Right cardiac atrium (tissue), 5 donors: ENCODE data around the gene CYP4F11. TPM values are rescaled to one million over a fixed set of nuclear protein-coding genes. Genes with fewer than 3 reads are reported as not detected.
"Not testable (repeated sequence)": the region's sequence is repeated elsewhere in the genome, so short reads cannot be mapped to it uniquely, and the experiment has no call there.

ENCODE experiments used
- ATAC-seq, 2 donors: fragments of 200-7000 bp; cut with Tn5 transposase; one replicate each; pipeline versions ENCODE4 v1.8.0 to v1.9.1; 2020; ENCODE audit warnings: moderate library complexity in 2 of 2, mild to moderate bottlenecking in 1 of 2
- DNase-seq, 3 donors: peaks; one replicate each; pipeline ENCODE4 v3.0.0-alpha.2; 2020
- H3K27ac ChIP-seq: one replicate; pipeline ENCODE4 v1.5.1; 2013; ENCODE audit warnings: mild to moderate bottlenecking, low read length, control low read depth, moderate library complexity
- H3K27me3 ChIP-seq: one replicate; pipeline ENCODE4 v1.6.1; 2013; ENCODE audit not compliant: control insufficient read depth, insufficient read depth
- H3K4me1 ChIP-seq: one replicate; pipeline ENCODE4 v1.6.1; 2013; ENCODE audit warnings: low read length; ENCODE audit not compliant: control insufficient read depth, insufficient read depth
- H3K4me3 ChIP-seq: one replicate; pipeline ENCODE4 v1.5.1; 2013; ENCODE audit warnings: low read length, control low read depth
- H3K9me3 ChIP-seq: one replicate; pipeline ENCODE4 v1.6.1; 2013; ENCODE audit warnings: low read length; ENCODE audit not compliant: control insufficient read depth
- WGBS: extraction: QIAGEN DNeasy Blood & Tissue Kit; methylation state at CpG from one replicate; pipeline ENCODE4 v1.1.7; 2013; 5-methylcytosine and 5-hydroxymethylcytosine counted together
- intact Hi-C, 4 donors: fragments of 100-400 bp; cut with DNase I; formaldehyde crosslinking; loops; one replicate each; pipeline versions ENCODE4 v1.11.0 to v1.14.0; 2022 to 2023
- polyA plus RNA-seq: library from polyadenylated mRNA; stranded (reverse); fragments of 200-250 nt; gene quantifications from one replicate; pipeline ENCODE4 v1.2.3, GENCODE V29; 2013
- total RNA-seq, 4 donors: library from RNA; stranded (reverse); fragmentation: NEBNext Ultra II Directional; extraction: Animal tissue kit (Norgen Biotek cat#: 25700); gene quantifications; one replicate each; pipeline ENCODE4 v1.2.1, GENCODE V29; 2021
- donor health status: healthy with polysubstance abuse.
- donor health status: DM: no; HTN: yes; CAD: no.
- donor health status: DM: no; HTN: no; CAD: no.
- donor health status: DM: no; HTN: yes; CAD: no; lungs with severe emphysema.
- donor health status: DM: yes; HTN: yes; CAD: no.

CYP4F11 gene
- total and polyA plus RNA-seq, 5 donors: 0.11 to 0.34 (median 0.16) TPM

DNA sequence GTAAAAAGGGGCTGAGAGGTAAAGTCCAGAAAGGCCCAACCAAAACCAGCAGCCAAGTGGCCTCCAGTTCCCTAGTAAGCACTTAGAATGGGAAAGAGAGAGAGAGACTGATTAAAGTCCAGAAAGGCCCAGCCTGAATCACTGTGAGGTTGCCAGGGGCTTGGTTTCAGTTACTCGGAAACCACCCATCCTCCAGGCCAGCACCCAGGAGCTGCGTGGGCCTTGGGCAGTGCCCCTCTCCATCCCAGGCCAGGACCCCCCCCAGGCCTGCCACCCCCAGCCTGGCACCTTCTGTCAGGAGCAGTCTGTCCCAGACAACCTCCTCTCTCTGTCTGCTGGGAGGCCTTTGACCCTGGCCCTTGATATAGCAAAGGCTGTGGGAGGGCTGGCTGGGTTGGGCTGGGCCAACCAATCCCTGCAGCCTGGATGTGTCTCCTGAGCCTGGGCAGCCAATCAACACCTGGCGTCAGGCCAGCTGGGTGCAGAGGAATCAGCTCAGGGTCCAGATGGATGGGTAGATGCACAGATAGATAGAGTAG, 36.5 kb downstream of the CYP4F11 start, which contains the start of gene CYP4F2:
CYP4F2 (minus strand) TSS at position 337 of the 539 bp plus-strand sequence. CDS start 463 bp downstream, outside the sequence.
- 81% methylated on average over 3 of the region's 3 CpGs for WGBS
- DNase-seq: peak in 1 of 3 donors; percentile 37
- Histone ChIP-seq H3K4me1 (no peaks in the 10 kb centered on the region), H3K9me3 (no peaks in the 10 kb centered on the region), H3K27me3 (no peaks in the 10 kb centered on the region), H3K27ac (no peak within 1 kb of the TSS), H3K4me3 (no peak within 1 kb of the TSS)
- ATAC-seq: no peak
- intact Hi-C loops: no loop called here

GRCh38 chr19:15897026-15897737, 37.1 kb downstream of the CYP4F11 start:
- H3K9me3 ChIP-seq: no peaks in the 10 kb centered on the region
- no peak overlapping the region for H3K4me3 ChIP-seq
- ATAC-seq: peak in 1 of 2 donors; percentile 45
- WGBS: 77% methylated on average over 16 of the region's 16 CpGs
- H3K4me1 ChIP-seq: no peaks in the 10 kb centered on the region
- H3K27ac ChIP-seq: no peak overlapping the region
- intact Hi-C loops: no loop called here
- DNase-seq: no peak
- H3K27me3 ChIP-seq: no peaks in the 10 kb centered on the region

DNA sequence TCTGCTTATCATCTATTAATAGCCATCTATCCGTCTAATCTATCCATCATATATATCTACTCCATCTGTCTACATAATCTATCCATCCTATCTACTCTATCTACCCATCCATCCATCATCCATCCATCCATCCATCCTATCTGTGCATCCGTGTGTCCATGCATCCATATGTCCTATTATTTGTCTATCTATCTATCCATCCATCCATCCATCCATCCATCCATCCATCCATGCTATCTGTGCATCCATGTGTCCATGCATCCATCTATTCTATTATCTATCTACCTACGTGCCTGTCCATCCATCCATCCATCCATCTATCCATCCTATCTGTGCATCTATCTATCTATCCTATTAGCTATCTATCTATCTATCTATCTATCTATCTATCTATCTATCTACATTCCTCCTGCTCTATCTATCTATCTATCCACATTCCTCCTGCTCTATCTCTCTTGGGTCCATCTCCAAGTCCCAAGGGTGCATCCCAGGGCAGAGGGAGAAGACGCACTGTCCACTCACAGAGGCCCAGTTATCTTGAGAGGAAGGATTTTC, 38.4 kb downstream of the CYP4F11 start:
- Histone ChIP-seq H3K4me3 (no peak overlapping the region), H3K27ac (no peak overlapping the region), H3K4me1 (no peaks in the 10 kb centered on the region), H3K9me3 (no peaks in the 10 kb centered on the region), H3K27me3 (no peaks in the 10 kb centered on the region)
- no peak for DNase-seq
- 69% methylated on average over 4 of the region's 4 CpGs for WGBS
- no peak for ATAC-seq
- intact Hi-C loops: no loop called here

DNA sequence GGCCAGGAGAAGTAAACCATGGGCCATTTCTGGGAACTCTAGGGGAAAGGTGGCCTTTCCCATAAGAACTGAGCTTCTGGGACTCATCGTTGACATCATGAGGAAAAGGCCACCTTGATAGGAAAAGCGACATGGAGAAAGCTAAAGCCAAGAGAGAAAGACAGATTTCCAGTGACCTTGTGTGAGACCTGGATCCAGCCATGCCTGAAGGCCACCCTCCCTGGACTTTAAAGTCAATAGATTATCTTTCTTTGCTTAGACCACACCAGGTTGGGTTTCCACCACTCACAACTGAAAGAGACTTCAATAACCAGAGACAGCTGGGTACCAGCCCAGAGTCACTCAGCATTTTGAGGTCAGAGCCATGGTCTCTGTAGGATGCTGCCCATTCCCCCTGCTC, 40.0 kb downstream of the CYP4F11 start:
- no peaks in the 10 kb centered on the region for H3K27me3 ChIP-seq
- WGBS: 70% methylated on average over 2 of the region's 2 CpGs
- no peaks in the 10 kb centered on the region for H3K9me3 ChIP-seq
- intact Hi-C loops: no loop called here
- H3K27ac ChIP-seq: no peak overlapping the region
- no peaks in the 10 kb centered on the region for H3K4me1 ChIP-seq
- ATAC-seq: no peak
- DNase-seq: no peak
- no peak overlapping the region for H3K4me3 ChIP-seq

DNA sequence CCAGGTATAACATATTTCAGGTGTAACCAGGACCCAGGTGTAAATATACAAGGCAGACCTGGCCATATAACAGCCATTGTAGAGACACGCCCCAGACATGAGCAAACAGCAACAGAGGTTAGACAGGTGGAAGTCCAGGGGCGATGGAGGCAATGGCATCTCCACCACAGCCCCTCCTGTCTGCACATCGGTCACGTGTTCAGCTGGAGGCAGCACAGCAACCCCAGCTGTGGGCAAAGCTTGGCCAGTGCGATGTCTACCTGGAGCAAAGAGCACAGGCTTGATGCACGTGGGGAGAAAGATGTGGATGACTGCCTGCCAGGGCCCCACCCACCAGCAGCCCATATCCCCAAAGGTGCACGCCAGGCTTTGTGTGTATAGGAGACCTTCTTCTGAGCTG, 40.9 kb downstream of the CYP4F11 start:
- 57% methylated on average over 7 of the region's 7 CpGs for WGBS
- Histone ChIP-seq H3K27ac (no peak overlapping the region), H3K27me3 (no peaks in the 10 kb centered on the region), H3K9me3 (no peaks in the 10 kb centered on the region), H3K4me1 (no peaks in the 10 kb centered on the region), H3K4me3 (no peak overlapping the region)
- intact Hi-C loops: no loop called here
- ATAC-seq (no peak), DNase-seq (no peak)

DNA sequence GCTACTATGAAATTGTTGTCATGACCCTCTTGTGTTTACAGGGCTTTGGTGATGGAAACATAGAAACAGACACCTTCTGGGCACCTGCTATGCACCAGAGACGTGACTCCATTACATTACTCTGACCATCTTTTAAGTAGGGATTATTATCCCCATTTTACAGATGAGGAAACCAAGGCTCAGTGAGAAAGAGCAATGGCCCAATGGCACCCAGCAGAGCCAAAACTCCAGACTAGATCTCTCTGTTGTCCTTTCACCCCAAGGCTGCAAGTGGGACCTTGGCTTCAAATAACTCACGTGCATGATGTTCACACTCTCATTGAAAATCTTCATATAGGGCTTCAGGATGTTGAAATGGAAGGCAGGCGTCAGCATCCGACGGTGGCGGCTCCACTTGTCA, 42.3 kb downstream of the CYP4F11 start:
- 72% methylated on average over 6 of the region's 6 CpGs for WGBS
- H3K27ac ChIP-seq: no peak overlapping the region
- ATAC-seq (no peak), DNase-seq (no peak)
- H3K9me3 ChIP-seq: no peaks in the 10 kb centered on the region
- no peaks in the 10 kb centered on the region for H3K4me1 ChIP-seq
- H3K27me3 ChIP-seq: no peaks in the 10 kb centered on the region
- H3K4me3 ChIP-seq: no peak overlapping the region
- intact Hi-C loops: no loop called here

GRCh38 chr19:15891434-15891833, 42.9 kb downstream of the CYP4F11 start:
- intact Hi-C loops: no loop called here
- no peak for ATAC-seq
- DNase-seq: no peak
- Histone ChIP-seq H3K27me3 (no peaks in the 10 kb centered on the region), H3K4me1 (no peaks in the 10 kb centered on the region), H3K4me3 (no peak overlapping the region), H3K9me3 (no peaks in the 10 kb centered on the region), H3K27ac (no peak overlapping the region)
- WGBS: 75% methylated on average over 6 of the region's 6 CpGs

- H3K27ac ChIP-seq, H3K4me1 ChIP-seq, H3K27me3 ChIP-seq, intact Hi-C loops, H3K9me3 ChIP-seq, ATAC-seq, H3K4me3 ChIP-seq, DNase-seq: not testable (repeated sequence)
- 83% methylated on average over 9 of the region's 9 CpGs for WGBS
Observed at GRCh38 chr19:15889339-15889738, 45.0 kb downstream of the CYP4F11 start.

- Histone ChIP-seq H3K9me3 (no peaks in the 10 kb centered on the region), H3K4me1 (no peaks in the 10 kb centered on the region), H3K27ac (no peak overlapping the region), H3K4me3 (no peak overlapping the region), H3K27me3 (no peaks in the 10 kb centered on the region)
- 73% methylated on average over 7 of the region's 7 CpGs for WGBS
- ATAC-seq (no peak), DNase-seq (no peak)
- intact Hi-C loops: no loop called here
Observed at GRCh38 chr19:15885919-15886318, 48.4 kb downstream of the CYP4F11 start.

- H3K27me3 ChIP-seq: no peaks in the 10 kb centered on the region
- WGBS: 70% methylated on average over 3 of the region's 3 CpGs
- H3K9me3 ChIP-seq: no peaks in the 10 kb centered on the region
- ATAC-seq (no peak), DNase-seq (no peak)
- no peak overlapping the region for H3K4me3 ChIP-seq
- H3K27ac ChIP-seq: no peak overlapping the region
- H3K4me1 ChIP-seq: no peaks in the 10 kb centered on the region
- intact Hi-C loops: no loop called here
Observed at GRCh38 chr19:15885167-15885566, 49.2 kb downstream of the CYP4F11 start.

DNA sequence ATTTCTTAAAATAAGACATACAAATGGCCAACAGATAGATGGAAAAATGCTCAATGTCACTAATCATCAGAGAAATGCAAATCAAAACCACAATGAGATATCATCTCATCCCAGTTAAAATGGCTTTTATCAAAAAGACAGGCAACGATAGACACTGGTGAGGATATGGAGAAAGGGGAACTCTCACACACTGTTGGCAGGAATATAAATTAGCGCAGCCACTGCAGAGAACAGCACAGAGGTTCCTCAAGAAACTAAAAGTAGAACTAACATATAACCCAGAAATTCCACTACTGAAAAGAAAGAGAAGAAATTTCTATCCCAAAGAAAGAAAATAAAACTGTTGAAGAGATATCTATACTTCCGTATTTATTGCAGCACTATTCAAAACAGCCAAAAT, 51.0 kb downstream of the CYP4F11 start:
- H3K9me3 ChIP-seq, H3K27ac ChIP-seq, intact Hi-C loops, H3K4me3 ChIP-seq, H3K4me1 ChIP-seq, H3K27me3 ChIP-seq, ATAC-seq, DNase-seq: not testable (repeated sequence)
- 72% methylated on average over 3 of the region's 3 CpGs for WGBS
